Neutrophil (primary cell): ENCODE measurements around the gene PPIL4.

Experiments
- H3K27ac ChIP-seq: fragments of 200-600 bp; sonication (generic); 2 replicates; pipeline ENCODE4 v1.5.1; 2016; ENCODE audit warnings: mild to moderate bottlenecking, moderate library complexity
- H3K27me3 ChIP-seq: fragments of 200-600 bp; sonication (generic); 2 replicates; pipeline ENCODE4 v1.6.0; 2016; ENCODE audit warnings: mild to moderate bottlenecking
- H3K36me3 ChIP-seq: fragments of 200-600 bp; sonication (generic); 2 replicates; pipeline ENCODE4 v1.5.1; 2017
- H3K4me1 ChIP-seq, 2 experiments: fragments of 200-600 bp in 1 of 2; sonication (generic) in 1 of 2; 1 replicate in 1 of 2; 2 replicates in 1 of 2; pipeline versions ENCODE4 v1.5.1 to v1.6.1; 2013 to 2016; ENCODE audit warnings: low read depth in 1 of 2, low read length in 1 of 2, mild to moderate bottlenecking in 1 of 2, moderate library complexity in 1 of 2; ENCODE audit not compliant: control insufficient read depth in 1 of 2, insufficient read depth in 1 of 2
- H3K4me3 ChIP-seq, 2 experiments: fragments of 200-600 bp in 1 of 2; sonication (generic) in 1 of 2; 1 replicate in 1 of 2; 2 replicates in 1 of 2; pipeline ENCODE4 v1.5.1; 2013 to 2016; ENCODE audit warnings: low read depth in 1 of 2, low read length in 1 of 2, mild to moderate bottlenecking in 1 of 2, moderate library complexity in 1 of 2
- H3K9me3 ChIP-seq: fragments of 200-600 bp; sonication (generic); 2 replicates; pipeline ENCODE4 v1.5.1; 2016
- TF ChIP-seq, protein P1 (sequence below): fragments of 200-600 bp; sonication (generic); IDR thresholded peaks from 2 replicates; pipeline ENCODE4 v1.5.1; 2016; ENCODE audit warnings: antibody characterized with exemption

The PPIL4 gene

GRCh38 chr6:149482545-149483333 is 63.1 kb downstream of the PPIL4 start:
- Histone ChIP-seq H3K27ac (peak overlapping the region; percentile 79), H3K4me3 (peak overlapping the region; percentile 47 to 57), H3K27me3 (no peaks in the 10 kb centered on the region), H3K36me3 (no peaks in the 10 kb centered on the region), H3K4me1 (peaks cover 29 to 30% of the 10 kb centered on the region in 2 experiments), H3K9me3 (no peaks in the 10 kb centered on the region)
- TF ChIP-seq, protein P1, sequence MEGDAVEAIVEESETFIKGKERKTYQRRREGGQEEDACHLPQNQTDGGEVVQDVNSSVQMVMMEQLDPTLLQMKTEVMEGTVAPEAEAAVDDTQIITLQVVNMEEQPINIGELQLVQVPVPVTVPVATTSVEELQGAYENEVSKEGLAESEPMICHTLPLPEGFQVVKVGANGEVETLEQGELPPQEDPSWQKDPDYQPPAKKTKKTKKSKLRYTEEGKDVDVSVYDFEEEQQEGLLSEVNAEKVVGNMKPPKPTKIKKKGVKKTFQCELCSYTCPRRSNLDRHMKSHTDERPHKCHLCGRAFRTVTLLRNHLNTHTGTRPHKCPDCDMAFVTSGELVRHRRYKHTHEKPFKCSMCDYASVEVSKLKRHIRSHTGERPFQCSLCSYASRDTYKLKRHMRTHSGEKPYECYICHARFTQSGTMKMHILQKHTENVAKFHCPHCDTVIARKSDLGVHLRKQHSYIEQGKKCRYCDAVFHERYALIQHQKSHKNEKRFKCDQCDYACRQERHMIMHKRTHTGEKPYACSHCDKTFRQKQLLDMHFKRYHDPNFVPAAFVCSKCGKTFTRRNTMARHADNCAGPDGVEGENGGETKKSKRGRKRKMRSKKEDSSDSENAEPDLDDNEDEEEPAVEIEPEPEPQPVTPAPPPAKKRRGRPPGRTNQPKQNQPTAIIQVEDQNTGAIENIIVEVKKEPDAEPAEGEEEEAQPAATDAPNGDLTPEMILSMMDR: no peak

- no peaks in the 10 kb centered on the region for H3K27me3 ChIP-seq
- TF ChIP-seq, protein P1: no peak
- peaks cover 29 to 30% of the 10 kb centered on the region in 2 experiments for H3K4me1 ChIP-seq
- no peak overlapping the region for H3K4me3 ChIP-seq
- H3K9me3 ChIP-seq: no peaks in the 10 kb centered on the region
- H3K36me3 ChIP-seq: no peaks in the 10 kb centered on the region
- no peak overlapping the region for H3K27ac ChIP-seq
These were observed 65.2 kb downstream of the PPIL4 start for GRCh38 chr6:149480502-149481280.

DNA sequence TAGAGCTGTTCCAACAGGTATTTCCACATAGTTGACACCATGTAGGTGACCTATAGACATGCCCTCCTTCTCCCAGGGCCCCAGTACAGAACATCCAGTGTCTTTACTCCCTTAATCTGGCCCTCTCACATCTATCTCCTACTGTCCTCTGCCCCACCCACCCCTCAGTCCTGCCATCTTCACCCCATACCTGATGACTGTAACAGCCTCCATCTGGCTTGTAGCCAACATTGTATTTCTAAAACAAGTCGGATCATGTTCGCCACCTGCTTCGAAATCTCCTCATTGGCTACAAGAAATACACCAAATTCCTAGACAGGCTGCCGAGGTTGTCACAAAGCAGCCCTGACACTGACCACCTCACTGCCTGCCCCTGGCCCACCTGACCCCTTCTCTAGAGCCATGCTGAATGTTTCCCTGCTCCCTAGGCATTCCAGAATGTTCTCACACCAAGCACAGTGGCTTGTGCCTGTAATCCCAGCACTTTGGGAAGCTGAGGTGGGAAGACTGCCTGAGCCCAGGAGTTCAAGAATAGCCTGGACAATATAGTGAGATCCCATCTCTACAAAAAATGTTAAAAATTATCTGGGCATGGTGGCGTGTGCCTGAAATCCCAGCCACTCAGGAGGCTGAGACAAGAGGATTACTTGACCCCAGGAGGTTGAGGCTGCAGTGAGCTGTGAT is 67.1 kb downstream of the PPIL4 start:
- H3K27ac ChIP-seq: no peak overlapping the region
- no peaks in the 10 kb centered on the region for H3K9me3 ChIP-seq
- no peak overlapping the region for H3K4me3 ChIP-seq
- H3K27me3 ChIP-seq: no peaks in the 10 kb centered on the region
- TF ChIP-seq, protein P1: no peak
- peaks cover 18 to 21% of the 10 kb centered on the region in 2 experiments for H3K4me1 ChIP-seq
- no peaks in the 10 kb centered on the region for H3K36me3 ChIP-seq

- no peak overlapping the region for H3K27ac ChIP-seq
- H3K4me3 ChIP-seq: no peak overlapping the region
- H3K27me3 ChIP-seq: no peaks in the 10 kb centered on the region
- TF ChIP-seq, protein P1: no peak
- H3K4me1 ChIP-seq: peaks cover 11 to 13% of the 10 kb centered on the region in 2 experiments
- H3K9me3 ChIP-seq: no peaks in the 10 kb centered on the region
- no peaks in the 10 kb centered on the region for H3K36me3 ChIP-seq
These were observed 68.3 kb downstream of the PPIL4 start for GRCh38 chr6:149477544-149477943.

- Histone ChIP-seq H3K4me1 (peaks cover 6 to 7% of the 10 kb centered on the region in 2 experiments), H3K27ac (no peak overlapping the region), H3K36me3 (no peaks in the 10 kb centered on the region)
These were observed 68.9 kb downstream of the PPIL4 start for GRCh38 chr6:149476789-149477455.

More at GRCh38 chr6:149476789-149477455, 68.9 kb downstream of the PPIL4 start:
- no peak overlapping the region for H3K4me3 ChIP-seq
- H3K27me3 ChIP-seq: no peaks in the 10 kb centered on the region
- TF ChIP-seq, protein P1: no peak
- H3K9me3 ChIP-seq: no peaks in the 10 kb centered on the region
